K562 (cell line): ENCODE measurements around the gene FARSA. TPM values are rescaled to one million over a fixed set of nuclear protein-coding genes. Genes with fewer than 3 reads are reported as not detected.
A peak's percentile ranks its signal among the peaks of the same experiment; 100 is the strongest.

Source experiments
- CXXC5 ChIP-seq: fragments of 250-450 bp; sonication (Bioruptor Pico); IDR thresholded peaks from 2 replicates; pipeline ENCODE4 v1.8.0; 2022; ENCODE audit warnings: inconsistent platforms, mild to moderate bottlenecking, moderate library complexity
- FOXA1 ChIP-seq: fragments of 450-650 bp; IDR thresholded peaks from 2 replicates; pipeline ENCODE4 v1.6.1; 2016; ENCODE audit warnings: mild to moderate bottlenecking, borderline replicate concordance
- ILF3 ChIP-seq: fragments of 450-650 bp; IDR thresholded peaks from 2 replicates; pipeline ENCODE4 v1.6.1; 2018; ENCODE audit warnings: antibody characterized with exemption, mild to moderate bottlenecking, moderate library complexity, borderline replicate concordance
- KLF1 ChIP-seq: fragments of 450-650 bp; IDR thresholded peaks from 2 replicates; pipeline ENCODE4 v1.6.1; 2016; ENCODE audit warnings: missing genetic modification characterization, missing compliant biosample characterization
- LARP7 ChIP-seq: fragments of 450-650 bp; IDR thresholded peaks from 2 replicates; pipeline ENCODE4 v1.6.1; 2016
- NR2C2 ChIP-seq, 2 experiments: fragments of 200-800 bp in 1 of 2; sonication (Bioruptor generic) in 1 of 2; sonication (generic) in 1 of 2; formaldehyde crosslinking in 1 of 2; IDR thresholded peaks; 2 replicates each; pipeline versions ENCODE4 v1.6.1 to v1.8.0; 2016 to 2022; ENCODE audit warnings: mild to moderate bottlenecking in 1 of 2, missing compliant biosample characterization in 1 of 2, missing genetic modification characterization in 1 of 2, missing genetic modification reagents in 1 of 2
- OTX1 ChIP-seq: fragments of 450-650 bp; formaldehyde crosslinking; IDR thresholded peaks from 2 replicates; pipeline ENCODE4 v1.4.0; 2022; ENCODE audit warnings: mild to moderate bottlenecking
- RBM22 ChIP-seq: fragments of 200-400 bp; formaldehyde crosslinking; IDR thresholded peaks from 2 replicates; pipeline ENCODE4 v1.6.1; 2018; ENCODE audit warnings: low read length, low read depth; ENCODE audit not compliant: poor library complexity, severe bottlenecking
- SAFB2 ChIP-seq: fragments of 200-400 bp; formaldehyde crosslinking; IDR thresholded peaks from 2 replicates; pipeline ENCODE4 v1.6.1; 2018; ENCODE audit warnings: borderline replicate concordance, low read length, low read depth, moderate library complexity; ENCODE audit not compliant: severe bottlenecking
- SMAD2 ChIP-seq: fragments of 150-350 bp; IDR thresholded peaks from 2 replicates; pipeline ENCODE4 v1.6.1; 2014; ENCODE audit warnings: low read depth, mild to moderate bottlenecking, low read length
- SMARCB1 ChIP-seq: IDR thresholded peaks from 2 replicates; pipeline ENCODE4 v1.6.1; 2011; ENCODE audit warnings: improper control_type of control experiment, low read depth; ENCODE audit not compliant: insufficient read length
- STAT5A ChIP-seq: IDR thresholded peaks from 2 replicates; pipeline ENCODE4 v1.6.1; 2012; ENCODE audit warnings: low read length, inconsistent platforms, borderline replicate concordance
- STAT5B ChIP-seq: fragments of 250-450 bp; sonication (Bioruptor Pico); IDR thresholded peaks from 2 replicates; pipeline ENCODE4 v1.8.0; 2021; ENCODE audit warnings: mild to moderate bottlenecking, inconsistent platforms
- ZNF232 ChIP-seq: sonication (generic); formaldehyde crosslinking; IDR thresholded peaks from 2 replicates; pipeline ENCODE4 v1.8.0; 2022; ENCODE audit warnings: mild to moderate bottlenecking, missing genetic modification reagents
- ZNF766 ChIP-seq: fragments of 200-800 bp; sonication (Bioruptor generic); conservative IDR thresholded peaks from 2 replicates; pipeline ENCODE4 v1.6.1; 2016; ENCODE audit warnings: missing genetic modification characterization, missing compliant biosample characterization
- ZNF778 ChIP-seq: fragments of 450-650 bp; formaldehyde crosslinking; IDR thresholded peaks from 2 replicates; pipeline ENCODE4 v1.4.0; 2020; ENCODE audit warnings: mild to moderate bottlenecking, moderate library complexity
- ZNF79 ChIP-seq: fragments of 250-450 bp; sonication (Bioruptor Pico); IDR thresholded peaks from 2 replicates; pipeline ENCODE4 v1.4.0; 2020; ENCODE audit warnings: low read depth, mild to moderate bottlenecking, moderate library complexity
- polyA plus RNA-seq, 8 experiments: library from polyadenylated mRNA; depleted of rRNA in 4 of 8; stranded (reverse) in 5 of 8; unstranded in 3 of 8; fragments of >200 nt; fragmentation: Nextera tagmentation in 2 of 8; fragmentation: Illumina TruSeq in 1 of 8; extraction: Ambion mirVana in 2 of 8; extraction: Trizol in 1 of 8; gene quantifications; 2 replicates each; pipeline versions ENCODE4 v1.2.1 to v1.2.3, GENCODE V29; 2011 to 2014; ENCODE audit warnings: inconsistent platforms in 1 of 8, missing spikeins in 1 of 8
- total RNA-seq, 7 experiments: library from RNA; depleted of rRNA in 6 of 7; stranded (reverse); fragments of >200 nt in 6 of 7; fragmentation: Illumina TruSeq in 2 of 7; extraction: Trizol in 2 of 7; gene quantifications; 2 replicates each; pipeline versions ENCODE4 v1.2.1 to v1.2.3, GENCODE V29; 2011 to 2021; ENCODE audit warnings: low replicate concordance in 1 of 7
- TF ChIP-seq, protein P1 (sequence below): fragments of 250-450 bp; sonication (Bioruptor Pico); IDR thresholded peaks from 2 replicates; pipeline ENCODE4 v1.4.0; 2020; ENCODE audit warnings: mild to moderate bottlenecking, moderate library complexity
- TF ChIP-seq, protein P2 (sequence below), 3 experiments: fragments of 200-800 bp in 1 of 3; fragments of 250-450 bp in 1 of 3; fragments of 450-650 bp in 1 of 3; sonication (Bioruptor Pico) in 1 of 3; sonication (Bioruptor generic) in 1 of 3; formaldehyde crosslinking in 1 of 3; IDR thresholded peaks; 2 replicates each; pipeline versions ENCODE4 v1.6.1 to v1.8.0; 2016 to 2022; ENCODE audit warnings: mild to moderate bottlenecking in 2 of 3, missing genetic modification characterization in 2 of 3, missing compliant biosample characterization in 1 of 3, moderate library complexity in 1 of 3
- TF ChIP-seq, protein P3 (sequence below): fragments of 450-650 bp; IDR thresholded peaks from 2 replicates; pipeline ENCODE4 v1.6.1; 2018; ENCODE audit not compliant: partially characterized antibody

Gene FARSA
- total and polyA plus RNA-seq, 9 of the 15 experiments (the other 6 are each of a cell fraction or from before 2014, with no cell fraction given), result 25.2 to 237 (median 89.6) TPM

DNA sequence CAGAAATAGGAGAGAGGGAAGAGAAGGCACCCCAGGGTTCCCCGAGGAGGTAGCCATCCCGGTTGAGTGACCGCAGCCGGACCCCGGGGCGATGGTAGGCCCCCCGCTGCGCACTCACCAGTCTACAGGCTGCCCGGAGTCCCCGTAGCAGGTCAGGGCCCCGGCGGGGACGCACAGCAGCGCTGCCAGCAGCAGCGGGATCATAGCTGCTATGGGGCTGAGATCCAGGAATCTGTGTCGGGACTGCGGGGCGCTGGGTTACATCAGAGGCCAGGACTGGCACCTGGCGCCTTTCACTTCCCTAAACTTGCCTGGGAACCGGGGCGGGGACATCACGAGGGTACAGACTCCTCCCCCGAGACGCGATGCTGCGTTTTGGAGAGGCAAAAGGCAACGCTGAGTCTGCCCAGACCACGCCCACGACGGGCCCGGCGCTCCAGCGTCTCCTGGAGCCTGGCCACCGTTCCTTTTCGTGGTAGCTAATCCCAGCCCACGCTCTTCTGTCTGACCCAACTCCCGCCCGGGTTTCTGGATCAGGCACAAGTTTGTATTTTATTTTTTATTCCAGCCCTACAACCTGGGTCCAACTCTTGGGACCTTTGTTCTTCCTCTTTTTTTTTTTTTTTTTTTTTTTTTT is 52.2 kb downstream of the FARSA start, which contains the start of gene DNASE2 (continued):
- TF ChIP-seq, protein P1, sequence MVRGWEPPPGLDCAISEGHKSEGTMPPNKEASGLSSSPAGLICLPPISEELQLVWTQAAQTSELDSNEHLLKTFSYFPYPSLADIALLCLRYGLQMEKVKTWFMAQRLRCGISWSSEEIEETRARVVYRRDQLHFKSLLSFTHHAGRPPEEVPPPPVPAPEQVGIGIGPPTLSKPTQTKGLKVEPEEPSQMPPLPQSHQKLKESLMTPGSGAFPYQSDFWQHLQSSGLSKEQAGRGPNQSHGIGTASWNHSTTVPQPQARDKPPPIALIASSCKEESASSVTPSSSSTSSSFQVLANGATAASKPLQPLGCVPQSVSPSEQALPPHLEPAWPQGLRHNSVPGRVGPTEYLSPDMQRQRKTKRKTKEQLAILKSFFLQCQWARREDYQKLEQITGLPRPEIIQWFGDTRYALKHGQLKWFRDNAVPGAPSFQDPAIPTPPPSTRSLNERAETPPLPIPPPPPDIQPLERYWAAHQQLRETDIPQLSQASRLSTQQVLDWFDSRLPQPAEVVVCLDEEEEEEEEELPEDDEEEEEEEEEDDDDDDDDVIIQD (CRISPR knock-in tag), result no peak
- TF ChIP-seq STAT5A, result no peak
- no peak for TF ChIP-seq OTX1 (CRISPR knock-in tag)
- no peak for TF ChIP-seq NR2C2 (CRISPR knock-in tag; IDR thresholded peaks at IDR 0.05)
- peak; percentile 74; the same call in 1 of the 2 replicates for TF ChIP-seq NR2C2 (tag; IDR thresholded peaks at IDR 0.05)
- TF ChIP-seq ZNF766 (CRISPR knock-in tag), result no peak; the same call in 1 of the 2 replicates
- TF ChIP-seq RBM22, result peak; percentile 46
- TF ChIP-seq STAT5B (CRISPR knock-in tag), result no peak
- no peak for TF ChIP-seq KLF1 (tag)
- TF ChIP-seq, protein P2, sequence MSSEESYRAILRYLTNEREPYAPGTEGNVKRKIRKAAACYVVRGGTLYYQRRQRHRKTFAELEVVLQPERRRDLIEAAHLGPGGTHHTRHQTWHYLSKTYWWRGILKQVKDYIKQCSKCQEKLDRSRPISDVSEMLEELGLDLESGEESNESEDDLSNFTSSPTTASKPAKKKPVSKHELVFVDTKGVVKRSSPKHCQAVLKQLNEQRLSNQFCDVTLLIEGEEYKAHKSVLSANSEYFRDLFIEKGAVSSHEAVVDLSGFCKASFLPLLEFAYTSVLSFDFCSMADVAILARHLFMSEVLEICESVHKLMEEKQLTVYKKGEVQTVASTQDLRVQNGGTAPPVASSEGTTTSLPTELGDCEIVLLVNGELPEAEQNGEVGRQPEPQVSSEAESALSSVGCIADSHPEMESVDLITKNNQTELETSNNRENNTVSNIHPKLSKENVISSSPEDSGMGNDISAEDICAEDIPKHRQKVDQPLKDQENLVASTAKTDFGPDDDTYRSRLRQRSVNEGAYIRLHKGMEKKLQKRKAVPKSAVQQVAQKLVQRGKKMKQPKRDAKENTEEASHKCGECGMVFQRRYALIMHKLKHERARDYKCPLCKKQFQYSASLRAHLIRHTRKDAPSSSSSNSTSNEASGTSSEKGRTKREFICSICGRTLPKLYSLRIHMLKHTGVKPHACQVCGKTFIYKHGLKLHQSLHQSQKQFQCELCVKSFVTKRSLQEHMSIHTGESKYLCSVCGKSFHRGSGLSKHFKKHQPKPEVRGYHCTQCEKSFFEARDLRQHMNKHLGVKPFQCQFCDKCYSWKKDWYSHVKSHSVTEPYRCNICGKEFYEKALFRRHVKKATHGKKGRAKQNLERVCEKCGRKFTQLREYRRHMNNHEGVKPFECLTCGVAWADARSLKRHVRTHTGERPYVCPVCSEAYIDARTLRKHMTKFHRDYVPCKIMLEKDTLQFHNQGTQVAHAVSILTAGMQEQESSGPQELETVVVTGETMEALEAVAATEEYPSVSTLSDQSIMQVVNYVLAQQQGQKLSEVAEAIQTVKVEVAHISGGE (CRISPR knock-in tag; IDR thresholded peaks at IDR 0.05), result no peak
- TF ChIP-seq SAFB2, result no peak
- no peak for TF ChIP-seq SMARCB1
- TF ChIP-seq ILF3, result no peak
- peak; percentile 86 for TF ChIP-seq CXXC5 (CRISPR knock-in tag)
- no peak for TF ChIP-seq ZNF232 (CRISPR knock-in tag)
- TF ChIP-seq, protein P3, sequence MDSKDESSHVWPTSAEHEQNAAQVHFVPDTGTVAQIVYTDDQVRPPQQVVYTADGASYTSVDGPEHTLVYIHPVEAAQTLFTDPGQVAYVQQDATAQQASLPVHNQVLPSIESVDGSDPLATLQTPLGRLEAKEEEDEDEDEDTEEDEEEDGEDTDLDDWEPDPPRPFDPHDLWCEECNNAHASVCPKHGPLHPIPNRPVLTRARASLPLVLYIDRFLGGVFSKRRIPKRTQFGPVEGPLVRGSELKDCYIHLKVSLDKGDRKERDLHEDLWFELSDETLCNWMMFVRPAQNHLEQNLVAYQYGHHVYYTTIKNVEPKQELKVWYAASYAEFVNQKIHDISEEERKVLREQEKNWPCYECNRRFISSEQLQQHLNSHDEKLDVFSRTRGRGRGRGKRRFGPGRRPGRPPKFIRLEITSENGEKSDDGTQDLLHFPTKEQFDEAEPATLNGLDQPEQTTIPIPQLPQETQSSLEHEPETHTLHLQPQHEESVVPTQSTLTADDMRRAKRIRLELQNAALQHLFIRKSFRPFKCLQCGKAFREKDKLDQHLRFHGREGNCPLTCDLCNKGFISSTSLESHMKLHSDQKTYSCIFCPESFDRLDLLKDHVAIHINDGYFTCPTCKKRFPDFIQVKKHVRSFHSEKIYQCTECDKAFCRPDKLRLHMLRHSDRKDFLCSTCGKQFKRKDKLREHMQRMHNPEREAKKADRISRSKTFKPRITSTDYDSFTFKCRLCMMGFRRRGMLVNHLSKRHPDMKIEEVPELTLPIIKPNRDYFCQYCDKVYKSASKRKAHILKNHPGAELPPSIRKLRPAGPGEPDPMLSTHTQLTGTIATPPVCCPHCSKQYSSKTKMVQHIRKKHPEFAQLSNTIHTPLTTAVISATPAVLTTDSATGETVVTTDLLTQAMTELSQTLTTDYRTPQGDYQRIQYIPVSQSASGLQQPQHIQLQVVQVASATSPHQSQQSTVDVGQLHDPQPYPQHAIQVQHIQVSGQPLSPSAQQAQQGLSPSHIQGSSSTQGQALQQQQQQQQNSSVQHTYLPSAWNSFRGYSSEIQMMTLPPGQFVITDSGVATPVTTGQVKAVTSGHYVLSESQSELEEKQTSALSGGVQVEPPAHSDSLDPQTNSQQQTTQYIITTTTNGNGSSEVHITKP, result no peak
- TF ChIP-seq SMAD2, result no peak
- TF ChIP-seq ZNF79 (CRISPR knock-in tag), result no peak
- no peak for TF ChIP-seq FOXA1
- TF ChIP-seq ZNF778, result no peak
- TF ChIP-seq LARP7, result no peak
